Measurements from ENCODE around the gene PPP1R16B. TPM values are rescaled to one million over a fixed set of nuclear protein-coding genes. Genes with fewer than 3 reads are reported as not detected.

The PPP1R16B gene
- total RNA-seq, 2 donors from 2014 or later: 1.6 to 4.7 TPM

- no peak for ATAC-seq
- H3K27me3 ChIP-seq: no peaks in the 10 kb centered on the region
Measured at GRCh38 chr20:38880952-38881735, 75.6 kb downstream of the PPP1R16B start.

GRCh38 chr20:38881806-38882440, 76.4 kb downstream of the PPP1R16B start:
- TF ChIP-seq POLR2A (IDR thresholded peaks at IDR 0.05) (no peak), CTCF (IDR thresholded peaks at IDR 0.05) (no peak)
- Histone ChIP-seq H3K4me3 (no peak overlapping the region), H3K27ac (no peak overlapping the region), H3K27me3 (no peaks in the 10 kb centered on the region), H3K4me1 (no peaks in the 10 kb centered on the region), H3K9me3 (no peaks in the 10 kb centered on the region), H3K36me3 (replicated peaks in 1 of 2; ENCODE audit: insufficient read depth in 1 of 2, low read depth in 2 of 2) (no peaks in the 10 kb centered on the region)
- WGBS, 2 donors: 85 to 93% methylated on average over 4 of the region's 4 CpGs
- ATAC-seq (no peak), DNase-seq (no peak)
- intact Hi-C loops (cut with DNase I): loop anchor here (10.0 kb wide), 1 partner anchor 237 kb away; no protein-coding TSS in a partner anchor

More at GRCh38 chr20:38880952-38881735, 75.6 kb downstream of the PPP1R16B start:
- no peaks in the 10 kb centered on the region for H3K36me3 ChIP-seq (replicated peaks in 1 of 2; ENCODE audit: insufficient read depth in 1 of 2, low read depth in 2 of 2)
- no peaks in the 10 kb centered on the region for H3K9me3 ChIP-seq
- DNase-seq: no peak
- no peaks in the 10 kb centered on the region for H3K4me1 ChIP-seq
- H3K4me3 ChIP-seq: no peak overlapping the region
- H3K27ac ChIP-seq: no peak overlapping the region
- 53 to 71% methylated on average over 12 to 14 of the region's 14 CpGs for WGBS, 2 donors
- intact Hi-C loops (cut with DNase I): loop anchor here (10.0 kb wide), 1 partner anchor 236 kb away; no protein-coding TSS in a partner anchor
- TF ChIP-seq POLR2A (IDR thresholded peaks at IDR 0.05) (no peak), CTCF (IDR thresholded peaks at IDR 0.05) (no peak)

GRCh38 chr20:38882600-38882999, 77.1 kb downstream of the PPP1R16B start:
- DNase-seq (no peak), ATAC-seq (no peak)
- Histone ChIP-seq H3K4me3 (no peak overlapping the region), H3K36me3 (replicated peaks in 1 of 2; ENCODE audit: insufficient read depth in 1 of 2, low read depth in 2 of 2) (no peaks in the 10 kb centered on the region), H3K4me1 (no peaks in the 10 kb centered on the region), H3K27me3 (no peaks in the 10 kb centered on the region), H3K9me3 (no peaks in the 10 kb centered on the region), H3K27ac (no peak overlapping the region)
- no peak for TF ChIP-seq CTCF (IDR thresholded peaks at IDR 0.05)
- intact Hi-C loops (cut with DNase I): loop anchor here (10.0 kb wide), 1 partner anchor 238 kb away; no protein-coding TSS in a partner anchor
- WGBS, 2 donors: 54 to 71% methylated on average over 2 of the region's 2 CpGs

GRCh38 chr20:38883081-38883980, 77.8 kb downstream of the PPP1R16B start:
- Histone ChIP-seq H3K27ac (no peak overlapping the region), H3K27me3 (no peaks in the 10 kb centered on the region), H3K9me3 (no peaks in the 10 kb centered on the region), H3K36me3 (replicated peaks in 1 of 2; ENCODE audit: insufficient read depth in 1 of 2, low read depth in 2 of 2) (no peaks in the 10 kb centered on the region), H3K4me1 (no peaks in the 10 kb centered on the region), H3K4me3 (no peak overlapping the region)
- ATAC-seq (no peak), DNase-seq (peak in 2 of 4 donors; percentile 16 to 23)
- 65 to 69% methylated on average over 10 to 17 of the region's 20 CpGs for WGBS, 2 donors
- TF ChIP-seq POLR2A (IDR thresholded peaks at IDR 0.05): no peak
- TF ChIP-seq CTCF (IDR thresholded peaks at IDR 0.05): no peak
- intact Hi-C loops (cut with DNase I): loop anchor here (10.0 kb wide), 1 partner anchor 239 kb away; no protein-coding TSS in a partner anchor

Measured in body of pancreas (tissue), 4 donors.